Muscle of arm (tissue), 12 donors: ENCODE results near the gene SLC44A5. TPM values are rescaled to one million over a fixed set of nuclear protein-coding genes. Genes with fewer than 3 reads are reported as not detected.
"Not testable (repeated sequence)": the region's sequence is repeated elsewhere in the genome, so short reads cannot be mapped to it uniquely, and the experiment has no call there.

ENCODE experiments used
- DNase-seq: peaks from one replicate; pipeline ENCODE4 v3.0.0-alpha.2; 2013
- polyA plus RNA-seq, 12 donors: library from polyadenylated mRNA; unstranded; fragments of 120-200 nt; gene quantifications; one replicate each; pipeline ENCODE4 v1.2.1, GENCODE V29; 2013; ENCODE audit not compliant: insufficient read length in 12 of 12

The SLC44A5 gene
- polyA plus RNA-seq, 12 donors: 0.28 to 3.2 (median 0.68) TPM; not detected in 1

DNA sequence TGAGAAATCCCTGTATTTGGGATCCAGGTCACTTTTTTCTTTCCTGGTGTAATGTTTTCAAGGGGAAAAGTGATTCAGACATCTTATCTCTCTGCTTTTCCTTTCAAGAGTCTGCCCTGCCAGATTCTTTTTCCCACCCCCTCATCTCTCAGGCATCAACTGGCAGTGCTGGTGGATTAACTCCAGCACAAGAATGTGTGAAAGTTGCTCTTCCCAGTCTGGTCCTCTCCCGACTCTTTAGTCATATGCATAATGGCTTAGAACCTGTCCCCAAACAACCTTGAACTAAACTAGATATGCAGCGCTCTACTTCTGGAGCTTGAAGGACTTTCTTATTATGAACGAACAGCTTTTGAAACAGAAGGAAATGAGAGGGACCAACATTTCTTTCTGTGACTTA is 88.5 kb downstream of the SLC44A5 start:
- no peak for DNase-seq

DNA sequence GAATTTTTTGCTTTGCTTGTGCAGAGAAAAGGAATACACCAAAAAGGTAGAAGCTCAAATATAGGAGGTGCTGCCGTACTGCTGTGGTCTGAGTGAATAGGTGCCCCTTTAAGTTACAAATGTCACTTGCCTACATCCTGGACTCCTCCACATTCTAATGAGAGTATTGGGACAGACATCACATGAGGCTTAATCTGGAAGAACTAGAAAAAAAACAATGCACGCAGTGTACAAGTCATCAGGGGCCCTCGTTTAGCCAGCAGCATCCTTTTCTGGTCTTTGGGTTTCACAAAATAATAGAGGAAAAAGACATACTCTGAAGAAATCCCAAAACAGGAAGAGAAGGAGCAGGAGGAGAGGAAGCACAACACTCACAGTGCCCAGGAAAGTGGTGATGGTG is 89.3 kb downstream of the SLC44A5 start:
- no peak for DNase-seq

DNA sequence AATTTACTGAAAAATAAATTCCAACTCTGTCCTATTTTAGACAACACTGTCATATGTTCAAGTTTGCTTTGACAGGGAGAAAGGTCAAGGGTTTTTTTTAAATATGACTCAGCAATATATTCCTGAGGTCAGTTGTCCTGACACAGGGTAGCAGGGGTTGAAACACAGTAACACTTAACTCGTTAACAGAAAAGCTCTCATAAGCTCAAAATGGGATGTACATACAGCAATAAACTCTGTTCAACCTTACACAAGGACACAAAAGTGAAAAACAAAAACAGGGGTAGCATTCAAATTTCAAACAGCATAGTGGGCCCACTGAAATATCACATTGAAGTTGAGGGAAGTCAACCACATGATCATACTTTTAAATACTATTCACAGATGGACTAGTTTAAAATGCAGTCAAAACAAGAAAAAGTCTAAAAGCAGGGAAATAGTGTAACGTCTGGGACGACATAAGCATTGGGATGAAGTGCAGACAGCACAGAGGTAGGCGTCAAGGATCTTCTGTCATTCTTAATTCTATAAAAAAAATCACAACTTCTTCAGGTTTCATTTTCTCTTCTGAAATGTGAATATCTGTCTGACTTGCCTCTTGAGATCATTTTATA is 89.9 kb downstream of the SLC44A5 start:
- DNase-seq: no peak

DNA sequence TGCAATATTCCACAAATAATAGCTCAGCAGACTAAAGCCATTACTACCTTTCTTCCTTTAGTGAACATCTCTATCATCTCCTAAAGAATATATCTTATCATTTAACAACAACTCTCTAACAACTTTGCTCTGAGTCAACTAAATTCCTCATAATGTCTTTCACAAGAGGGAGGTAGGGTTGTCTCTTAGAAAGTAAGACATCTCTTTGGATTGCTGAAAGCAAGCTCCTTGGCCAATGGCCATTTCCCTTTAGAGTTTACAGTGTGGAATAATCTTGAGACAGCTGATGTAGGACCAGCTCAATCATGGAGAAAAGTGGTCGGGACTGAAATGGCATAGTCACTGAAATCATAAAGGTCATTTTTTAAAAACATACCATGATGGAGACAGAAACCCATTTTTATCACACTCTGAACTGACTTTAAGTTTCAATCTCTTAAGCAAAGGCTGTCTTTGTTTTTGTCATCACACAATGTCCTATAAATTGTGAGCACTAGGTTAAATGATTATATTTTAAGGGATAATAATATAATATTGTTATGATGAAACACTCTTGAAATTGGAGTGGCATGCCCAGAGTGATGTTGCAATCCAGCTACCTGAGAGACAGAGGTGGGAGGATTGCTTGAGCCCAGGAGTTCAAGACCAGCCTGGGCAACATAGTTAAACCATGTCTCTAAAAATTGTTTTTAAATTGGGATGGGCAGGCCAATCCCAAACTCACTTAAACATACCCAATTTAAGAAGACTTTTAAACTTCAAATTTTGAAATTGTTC is 91.1 kb downstream of the SLC44A5 start:
- DNase-seq: no peak

DNA sequence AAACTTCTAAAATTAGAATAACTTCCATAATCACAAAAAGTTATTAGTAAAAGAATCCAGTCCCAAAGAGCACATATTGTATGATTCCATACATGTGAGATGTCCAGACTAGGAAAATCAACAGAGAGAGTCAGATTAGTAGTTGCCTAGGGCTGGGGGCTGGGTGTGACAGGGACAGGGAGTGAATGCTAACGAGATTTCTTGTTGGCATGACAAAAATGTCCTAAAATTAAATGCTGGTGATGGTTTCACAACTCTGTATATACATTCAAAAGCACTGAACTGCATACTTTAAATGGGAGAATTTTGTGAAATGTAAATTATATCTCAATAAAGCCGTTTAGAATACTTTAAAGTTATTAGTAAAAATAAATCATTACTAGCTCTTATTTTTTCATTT is 92.2 kb downstream of the SLC44A5 start:
- DNase-seq: no peak

DNA sequence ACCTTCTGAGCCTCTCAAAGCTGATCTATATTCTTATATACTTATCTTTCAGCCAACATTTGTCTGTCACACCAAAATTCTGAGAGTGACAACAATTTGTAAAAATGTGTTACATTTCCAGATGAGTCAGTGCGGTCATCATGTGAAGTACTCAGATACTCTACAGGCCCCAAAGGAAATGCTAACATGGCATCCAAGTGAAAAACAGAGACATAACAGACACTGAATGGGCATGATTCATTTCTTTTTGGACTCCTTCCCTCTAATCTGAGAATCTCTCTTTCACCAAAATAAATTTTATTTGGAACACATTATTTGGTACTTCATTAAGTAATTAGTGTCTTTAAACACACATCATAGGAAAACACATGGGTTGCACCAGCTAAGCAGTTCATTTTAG is 96.6 kb downstream of the SLC44A5 start:
- no peak for DNase-seq

DNA sequence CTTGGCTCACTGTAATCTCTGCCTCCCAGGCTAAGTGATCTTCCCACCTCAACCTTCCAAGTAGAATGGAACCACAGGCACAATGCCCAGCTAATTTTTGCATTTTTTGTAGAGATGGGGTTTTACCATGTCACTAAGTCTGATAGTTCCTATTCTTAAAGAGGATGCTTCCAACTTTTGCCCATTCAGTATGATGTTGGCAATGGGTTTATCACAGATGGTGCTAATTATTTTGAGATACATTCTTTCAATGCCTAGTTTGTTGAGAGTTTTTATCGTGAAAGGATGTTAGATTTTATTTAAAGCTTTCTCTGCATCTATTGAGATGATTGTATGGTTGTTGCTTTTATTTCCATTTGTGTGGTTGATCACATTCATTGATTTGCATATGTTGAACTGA is 103.9 kb downstream of the SLC44A5 start:
- DNase-seq: no peak

DNA sequence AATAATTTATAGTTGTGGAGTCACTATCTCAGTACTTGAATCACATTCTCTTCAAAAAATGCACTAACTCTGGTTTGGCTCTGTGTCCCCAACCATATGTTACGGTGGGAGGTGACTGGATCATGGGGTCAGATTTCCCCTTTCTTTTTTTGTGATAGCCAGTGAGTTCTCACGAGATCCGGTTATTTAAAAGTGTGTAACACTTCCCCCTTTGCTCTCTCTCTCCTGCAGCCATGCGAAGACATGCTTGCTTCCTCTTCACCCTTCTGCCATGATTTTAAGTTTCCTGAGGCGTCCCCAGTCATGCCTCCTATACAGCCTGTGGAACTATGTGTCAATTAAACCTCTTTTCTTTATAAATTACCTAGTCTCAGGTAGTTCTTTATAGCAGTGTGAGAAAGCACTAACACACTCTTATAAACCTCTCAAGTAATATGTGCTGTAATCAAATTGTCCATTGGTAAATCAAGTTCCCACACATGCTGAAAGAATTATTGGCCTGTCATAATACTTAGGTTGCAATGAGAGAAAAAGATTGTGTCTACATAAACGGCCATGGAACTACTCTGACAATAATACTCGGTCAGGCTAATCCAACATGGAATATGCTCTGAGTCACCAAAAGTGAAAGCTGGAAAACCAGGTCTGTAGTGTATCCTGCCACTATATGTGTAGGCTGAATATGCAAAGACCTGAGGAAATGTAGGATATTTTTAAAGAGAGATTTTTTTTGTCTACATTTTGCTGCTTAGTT is 107.5 kb downstream of the SLC44A5 start:
- no peak for DNase-seq

DNA sequence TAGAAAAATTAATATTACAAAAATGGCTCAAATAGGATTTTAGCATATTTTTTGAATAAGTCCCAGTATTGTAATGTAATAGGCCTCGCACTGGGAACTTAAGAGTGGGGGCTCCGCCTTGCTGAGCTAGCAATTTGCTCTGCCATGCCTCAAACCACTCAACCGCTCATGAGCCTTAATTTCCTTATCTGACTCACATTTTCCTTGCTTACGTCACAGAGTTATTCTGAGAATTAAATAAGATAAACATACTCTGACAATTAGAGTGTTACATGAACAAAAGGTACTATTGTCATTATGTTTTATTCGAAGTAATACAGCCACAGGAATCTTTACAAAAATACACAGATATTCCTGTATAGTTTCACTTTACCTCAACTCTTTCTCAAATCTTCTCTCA is 108.1 kb downstream of the SLC44A5 start:
- DNase-seq: no peak

DNA sequence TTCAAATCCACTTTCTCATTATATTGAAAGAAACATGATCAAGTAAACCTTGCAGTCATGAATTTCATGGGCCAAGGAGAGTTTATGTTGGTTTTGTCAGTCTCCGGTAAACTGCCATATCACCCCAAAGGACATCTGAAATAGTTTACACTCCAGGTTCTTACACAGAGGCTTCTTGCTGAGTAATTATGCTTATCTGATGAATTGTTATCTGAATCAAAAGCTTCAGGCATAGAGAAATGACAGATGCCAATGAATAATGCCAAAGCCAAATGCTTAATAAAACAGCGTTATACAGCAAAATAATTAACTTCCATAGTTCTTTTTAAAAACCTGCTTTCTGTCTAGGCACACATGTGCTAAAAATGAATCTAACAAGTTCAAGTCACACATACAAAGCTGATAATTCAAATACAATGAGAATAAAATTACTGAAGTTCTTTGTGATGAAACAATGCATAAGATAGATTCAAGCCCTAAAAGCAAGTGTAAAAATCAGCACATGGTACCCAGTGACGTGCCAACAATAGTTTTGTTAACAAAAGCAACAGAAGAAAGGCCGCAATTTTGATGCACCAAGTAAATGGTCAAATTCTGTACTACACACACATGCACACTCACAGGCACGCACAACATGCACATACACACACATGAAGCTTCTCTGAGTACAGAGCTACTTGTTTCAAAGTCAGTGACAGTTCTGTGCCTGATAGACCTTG is 109.2 kb downstream of the SLC44A5 start:
- DNase-seq: no peak

DNA sequence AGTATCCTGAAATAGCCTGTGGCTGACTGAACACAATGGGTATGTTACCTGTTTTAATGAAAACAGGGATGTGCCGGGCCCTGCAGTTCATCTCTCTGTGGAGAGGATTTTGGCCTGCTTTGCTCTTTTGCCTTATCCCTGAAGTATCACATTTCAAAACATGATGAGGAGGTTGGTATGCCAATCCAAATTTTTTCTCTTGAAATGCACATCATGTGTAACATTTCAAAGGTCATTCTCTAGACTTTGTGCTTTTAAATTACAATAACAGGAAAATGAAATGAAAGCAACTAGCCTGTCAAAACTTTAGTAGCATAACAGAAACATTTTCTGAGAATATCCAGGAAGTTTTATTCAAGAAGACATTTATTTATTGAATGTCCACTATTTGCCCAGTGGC is 118.9 kb downstream of the SLC44A5 start:
- no peak for DNase-seq

DNA sequence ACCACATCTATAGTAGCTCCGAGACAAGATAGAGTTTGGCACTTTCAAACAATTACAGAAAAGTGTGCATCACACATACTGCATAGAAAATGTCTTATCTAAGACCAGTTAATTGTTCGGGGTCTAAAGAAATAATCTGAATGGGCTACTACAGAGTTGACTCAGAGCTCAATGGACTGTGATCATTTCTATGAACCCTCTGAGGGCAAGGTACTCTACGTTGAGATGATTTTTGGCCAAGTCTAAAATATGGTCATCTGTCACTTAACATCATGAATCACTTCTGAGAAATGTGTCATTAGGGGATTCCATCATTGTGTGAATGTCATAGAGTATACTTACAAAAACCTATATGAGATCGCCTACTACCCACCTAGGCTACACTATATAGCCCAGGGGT is 123.5 kb downstream of the SLC44A5 start:
- no peak for DNase-seq

DNA sequence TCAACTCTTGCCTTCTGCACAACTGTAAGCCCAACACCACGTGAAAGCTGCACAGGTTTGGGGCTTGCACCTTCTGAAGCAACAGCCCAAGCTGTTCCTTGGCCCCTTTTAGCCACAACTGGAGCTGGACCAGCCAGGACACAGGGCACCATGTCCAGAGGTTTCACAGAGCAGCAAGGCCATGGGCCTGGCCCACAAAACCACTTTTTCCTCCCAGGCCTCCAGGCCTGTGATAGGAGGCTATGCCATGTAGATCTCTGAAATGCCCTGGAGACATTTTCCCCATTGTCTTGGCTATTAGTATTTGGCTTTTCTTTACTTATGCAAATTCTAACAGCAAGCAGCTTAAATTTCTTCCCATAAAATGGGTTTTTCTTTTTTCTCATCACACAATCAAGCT is 126.1 kb downstream of the SLC44A5 start:
- no peak for DNase-seq

DNA sequence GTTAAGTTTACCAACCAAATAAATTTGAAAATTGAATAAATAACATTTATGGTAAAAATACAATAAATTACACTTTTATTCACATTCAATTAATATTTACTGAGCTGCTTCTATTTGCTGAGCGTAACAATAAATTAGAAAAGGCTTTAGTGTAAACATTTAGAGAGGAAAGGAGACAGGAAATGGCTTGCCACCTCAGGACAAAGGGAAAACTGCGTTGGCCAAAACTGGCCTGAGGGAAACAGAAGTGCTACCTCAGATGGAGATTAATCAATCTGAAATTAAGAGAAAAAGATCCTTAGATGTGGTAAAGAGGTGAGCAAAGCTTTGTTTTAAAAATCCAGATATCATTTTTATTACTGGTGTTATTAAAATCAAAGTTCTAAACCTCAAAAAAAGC is 128.0 kb downstream of the SLC44A5 start:
- DNase-seq: no peak

DNA sequence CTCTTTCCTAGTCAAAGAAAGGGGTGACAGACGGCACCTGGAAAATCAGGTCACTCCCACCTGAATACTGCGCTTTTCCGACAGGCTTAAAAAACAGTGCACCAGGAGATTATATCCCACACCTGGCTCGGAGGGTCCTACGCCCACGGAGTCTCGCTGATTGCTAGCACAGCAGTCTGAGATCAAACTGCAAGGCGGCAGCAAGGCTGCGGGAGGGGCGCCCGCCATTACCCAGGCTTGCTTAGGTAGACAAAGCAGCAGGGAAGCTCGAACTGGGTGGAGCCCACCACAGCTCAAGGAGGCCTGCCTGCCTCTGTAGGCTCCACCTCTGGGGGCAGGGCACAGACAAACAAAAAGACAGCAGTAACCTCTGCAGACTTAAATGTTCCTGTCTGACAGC is 134.4 kb downstream of the SLC44A5 start:
- not testable (repeated sequence) for DNase-seq

DNA sequence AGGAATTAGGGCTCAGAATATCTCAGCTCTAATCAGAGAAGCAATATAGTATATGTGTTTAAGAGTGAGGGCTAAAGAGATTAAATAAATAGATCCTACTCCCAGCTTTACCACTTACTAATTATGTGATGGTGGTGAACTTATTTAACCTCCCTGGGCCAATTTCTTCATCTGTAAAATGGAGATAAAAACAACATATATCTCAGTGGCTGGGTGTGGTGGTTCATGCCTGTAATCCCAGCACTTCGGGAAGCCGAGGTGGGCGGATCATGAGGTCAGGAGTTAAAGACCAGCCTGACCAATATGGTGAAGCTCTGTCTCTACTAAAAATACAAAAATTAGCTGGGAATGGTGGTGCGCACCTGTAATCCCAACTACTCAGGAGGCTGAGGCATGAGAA is 135.2 kb downstream of the SLC44A5 start:
- no peak for DNase-seq

DNA sequence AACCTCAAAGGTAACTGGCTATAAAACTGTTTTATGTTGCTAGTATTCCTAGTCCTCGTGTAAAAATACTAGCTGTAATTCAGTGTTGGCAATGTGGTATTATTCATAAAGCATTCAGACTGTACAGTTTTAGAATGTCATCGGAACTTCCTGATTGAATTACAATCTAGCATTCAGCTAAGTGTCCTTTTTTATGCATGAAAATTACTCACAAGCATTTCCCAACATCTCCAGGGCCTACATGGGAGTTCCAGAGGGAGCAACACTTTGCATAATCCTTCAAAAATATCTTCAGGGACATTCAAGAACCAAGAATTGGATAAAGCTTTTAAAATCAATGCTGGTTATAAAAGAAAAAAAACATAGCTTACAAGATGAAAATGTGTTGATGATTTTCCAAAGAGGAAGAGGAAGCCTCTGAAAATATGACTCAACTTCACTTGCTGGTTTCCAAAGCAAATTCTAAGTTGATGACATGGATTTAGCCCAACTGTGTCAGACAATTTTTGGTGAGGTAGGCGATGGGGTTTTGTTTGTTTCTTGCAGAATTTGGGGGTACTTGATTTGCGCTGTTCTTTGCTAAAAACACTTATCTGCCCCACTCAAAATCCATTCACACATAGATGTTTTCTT is 137.8 kb downstream of the SLC44A5 start:
- DNase-seq: no peak

DNA sequence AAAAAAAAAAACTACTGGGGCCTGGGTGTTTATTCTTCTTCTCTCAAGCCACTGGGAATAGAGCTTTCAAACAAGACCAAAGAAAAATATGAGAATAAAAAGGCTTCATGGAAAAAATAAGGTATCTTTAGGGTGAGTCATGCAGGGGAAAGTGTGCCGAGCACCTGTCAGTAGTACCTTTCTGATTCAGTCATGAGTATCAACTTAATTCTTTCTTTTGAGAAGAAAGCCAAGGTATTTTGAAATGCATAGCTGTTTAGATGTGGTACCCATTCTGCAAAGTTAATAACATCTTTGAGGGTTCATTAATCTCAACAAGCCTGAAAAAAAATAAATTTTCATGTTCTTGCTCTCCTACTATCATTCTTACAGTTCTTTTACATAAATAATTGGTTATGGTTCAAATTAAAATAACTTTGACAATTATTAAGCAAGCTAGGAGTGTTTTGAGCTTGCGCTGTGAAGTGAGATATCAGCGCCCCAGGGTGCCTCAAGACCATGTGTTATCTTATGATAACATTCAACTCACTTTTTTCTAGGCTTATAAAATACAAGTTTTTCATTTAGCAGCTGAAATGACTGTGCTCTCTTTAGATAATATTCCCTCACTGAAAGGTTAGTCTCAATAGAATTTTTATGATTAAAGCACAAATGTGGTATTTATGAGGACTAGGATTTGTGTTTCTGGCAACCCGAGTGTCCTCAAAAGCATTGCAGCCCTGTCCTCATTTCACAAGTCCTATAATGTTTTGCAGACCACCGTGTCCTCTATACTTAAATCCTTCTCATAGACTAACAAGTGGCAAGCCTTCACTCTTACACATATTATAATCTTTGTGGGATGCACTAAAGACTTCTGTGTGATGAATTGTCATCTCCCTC is 138.6 kb downstream of the SLC44A5 start:
- no peak for DNase-seq

DNA sequence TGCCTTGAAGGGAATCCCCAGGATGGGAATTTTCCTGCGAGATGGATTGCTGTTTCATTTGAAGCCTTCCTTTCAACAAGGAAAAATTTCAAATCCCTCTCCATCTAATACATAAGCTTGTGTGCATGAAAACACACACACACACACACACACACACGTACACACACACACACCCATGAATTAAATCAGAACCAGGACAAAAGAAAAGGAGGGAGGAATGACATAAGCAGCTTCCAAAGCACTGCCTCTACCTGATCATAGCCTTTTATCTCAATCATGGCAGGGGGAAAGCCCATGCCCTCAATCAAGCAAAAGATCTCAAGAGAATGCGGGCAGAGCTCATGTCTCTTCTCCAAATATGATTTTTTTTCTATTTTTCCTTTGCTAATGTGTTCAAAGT is 139.7 kb downstream of the SLC44A5 start:
- DNase-seq: no peak

DNA sequence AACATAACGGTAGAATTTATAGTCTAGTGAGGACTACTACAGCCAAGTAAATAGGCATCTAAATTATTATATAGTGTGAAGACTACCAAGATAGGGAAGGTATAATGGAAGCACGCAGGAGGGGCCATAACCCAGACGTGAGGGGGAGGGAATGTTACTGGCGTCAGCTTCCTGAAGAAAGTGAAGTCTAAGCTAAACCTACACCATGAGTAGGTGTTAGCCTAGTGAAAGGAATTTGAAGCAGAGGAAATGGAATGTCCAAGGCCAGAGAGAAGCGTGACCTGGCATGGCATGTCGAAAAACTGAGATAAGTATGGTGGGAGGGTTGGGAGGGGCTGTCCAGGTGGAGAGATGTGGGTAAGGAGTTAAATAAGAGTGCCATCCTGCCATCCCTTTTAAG is 140.5 kb downstream of the SLC44A5 start:
- no peak for DNase-seq
